Immature natural killer cell (primary cell): ENCODE results near the gene DYNLRB1. TPM values are rescaled to one million over a fixed set of nuclear protein-coding genes. Genes with fewer than 3 reads are reported as not detected.

Experiments
- DNase-seq, 3 donors: peaks; one replicate each; pipeline ENCODE4 v3.0.0; 2022; ENCODE audit warnings: mixed read lengths in 1 of 3
- H3K27ac Mint-ChIP-seq, 6 donors: one replicate each; pipeline ENCODE4 v1.8.0; 2020; ENCODE audit warnings: mixed read lengths in 6 of 6, mild to moderate bottlenecking in 5 of 6, inconsistent platforms in 4 of 6, moderate library complexity in 3 of 6
- H3K27me3 Mint-ChIP-seq, 3 donors: one replicate each; pipeline ENCODE4 v1.8.0; 2020 to 2021; ENCODE audit warnings: low read depth in 3 of 3, mild to moderate bottlenecking in 3 of 3, mixed read lengths in 3 of 3, moderate library complexity in 3 of 3, inconsistent platforms in 1 of 3
- H3K36me3 Mint-ChIP-seq, 3 donors: one replicate each; pipeline ENCODE4 v1.8.0; 2020; ENCODE audit warnings: mixed read lengths in 3 of 3, inconsistent platforms in 2 of 3, mild to moderate bottlenecking in 2 of 3
- H3K4me1 Mint-ChIP-seq, 2 donors: one replicate each; pipeline ENCODE4 v1.8.0; 2020; ENCODE audit warnings: inconsistent platforms in 2 of 2, mild to moderate bottlenecking in 2 of 2, mixed read lengths in 2 of 2, moderate library complexity in 1 of 2
- H3K4me3 Mint-ChIP-seq, 5 donors: one replicate each; pipeline ENCODE4 v1.8.0; 2020; ENCODE audit warnings: mild to moderate bottlenecking in 5 of 5, mixed read lengths in 5 of 5, inconsistent platforms in 3 of 5, moderate library complexity in 3 of 5
- H3K9me3 Mint-ChIP-seq, 6 donors: one replicate each; pipeline ENCODE4 v1.8.0; 2020; ENCODE audit warnings: mild to moderate bottlenecking in 6 of 6, mixed read lengths in 6 of 6, inconsistent platforms in 4 of 6, moderate library complexity in 3 of 6
- polyA plus RNA-seq, 3 donors: library from polyadenylated mRNA; unstranded; fragments of 300-500 nt; fragmentation: Illumina TruSeq; gene quantifications; one replicate each; pipeline ENCODE4 v1.2.3, GENCODE V29; 2021

DYNLRB1 gene
- polyA plus RNA-seq, 3 donors from 2014 or later, result 238 to 307 (median 242) TPM

DNA sequence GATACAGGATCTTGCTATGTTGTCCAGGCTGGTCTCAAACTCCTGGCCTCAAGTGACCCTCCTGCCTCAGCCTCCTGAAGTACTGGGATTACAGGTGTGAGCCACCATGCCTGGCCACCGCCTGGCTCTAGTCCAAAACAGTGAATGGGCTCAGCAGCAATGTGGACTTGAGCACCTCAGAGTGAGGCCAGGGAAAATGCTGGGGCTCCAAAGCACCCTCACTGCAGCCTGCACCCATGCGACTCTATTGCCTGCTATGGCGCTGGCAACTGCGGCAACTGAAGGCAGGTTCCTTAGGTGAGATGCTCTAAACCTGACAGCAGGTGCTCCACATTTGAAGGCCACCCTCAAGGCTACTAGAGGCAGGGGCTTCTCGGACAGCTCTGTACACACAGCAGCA, 68.8 kb downstream of the DYNLRB1 start:
- Mint-ChIP-seq H3K4me1 (peaks cover 10 to 11% of the 10 kb centered on the region in 2 donors), H3K4me3 (no peak overlapping the region), H3K9me3 (peaks cover 0 to 2% (median 0%) of the 10 kb centered on the region in 6 donors), H3K27me3 (no peaks in the 10 kb centered on the region), H3K27ac (no peak overlapping the region), H3K36me3 (peaks cover 11 to 37% (median 14%) of the 10 kb centered on the region in 3 donors)
- DNase-seq, result no peak

DNA sequence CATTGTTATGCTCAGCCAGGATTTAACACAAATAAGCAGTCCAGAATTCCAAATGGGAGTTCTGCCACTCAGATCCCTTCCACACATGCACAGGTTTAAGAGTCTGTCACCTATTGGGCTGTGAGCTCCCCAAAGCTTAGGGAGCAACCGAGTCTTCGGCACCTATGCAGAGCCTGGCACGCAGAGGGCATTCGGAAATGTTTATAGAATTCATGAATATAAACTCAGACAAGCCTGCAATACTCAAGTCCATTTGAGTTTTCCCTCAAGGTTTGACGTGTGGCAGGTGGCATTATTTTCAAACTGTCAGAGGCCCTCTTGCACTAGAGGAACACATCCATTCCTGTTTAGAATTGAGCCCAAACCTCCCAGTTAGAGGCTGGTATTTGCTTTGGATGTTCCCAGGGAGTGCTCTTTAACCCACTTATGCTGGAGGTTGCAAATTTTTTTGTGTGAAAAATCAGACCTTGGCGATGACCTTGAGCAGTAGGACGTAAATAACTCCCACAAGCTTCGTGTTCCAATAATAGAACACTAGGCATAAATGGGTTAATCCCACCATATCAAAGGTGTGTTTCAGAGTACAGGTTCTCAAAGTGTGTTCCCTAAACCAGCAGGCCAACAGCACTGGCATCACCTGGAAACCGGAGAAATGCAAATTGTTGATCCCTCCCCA, 70.4 kb downstream of the DYNLRB1 start:
- Mint-ChIP-seq H3K9me3 (peaks cover 0 to 2% (median 0%) of the 10 kb centered on the region in 6 donors), H3K27ac (no peak overlapping the region), H3K4me1 (no peaks in the 10 kb centered on the region), H3K36me3 (peaks cover 5 to 24% (median 8%) of the 10 kb centered on the region in 3 donors), H3K4me3 (no peak overlapping the region), H3K27me3 (no peaks in the 10 kb centered on the region)
- no peak for DNase-seq

Other genes starting within 250 kb of the DYNLRB1 start
- gene AHCY, start 213.1 kb upstream of the DYNLRB1 start, polyA plus RNA-seq, result 10 to 100 TPM; 18.4 to 19.3 (median 18.5) TPM
- 10 to 100 TPM; 27.3 to 72.5 (median 35.7) TPM for gene ITCH, start 153.1 kb upstream of the DYNLRB1 start, polyA plus RNA-seq
- gene MAP1LC3A, start 42.3 kb downstream of the DYNLRB1 start, polyA plus RNA-seq, result 1 to 10 TPM in 2 of 3 donors, under 1 TPM in 1; 0.74 to 4.2 (median 3.1) TPM
- 10 to 100 TPM; 19.3 to 34.7 (median 25.3) TPM for gene PIGU, start 160.7 kb downstream of the DYNLRB1 start, polyA plus RNA-seq
- gene TP53INP2, start 187.9 kb downstream of the DYNLRB1 start, polyA plus RNA-seq, result 1 to 10 TPM in 1 of 3 donors, under 1 TPM in 2; 0.09 to 1.8 (median 0.53) TPM